Muscle layer of duodenum (tissue), 2 donors: ENCODE results near the gene GMEB1.
"Not testable (repeated sequence)": the region's sequence is repeated elsewhere in the genome, so short reads cannot be mapped to it uniquely, and the experiment has no call there.

Source experiments
- H3K27ac ChIP-seq: one replicate; pipeline ENCODE4 v1.7.0; 2013; ENCODE audit warnings: mild to moderate bottlenecking, low read length
- H3K27me3 ChIP-seq: one replicate; pipeline ENCODE4 v1.7.0; 2013; ENCODE audit warnings: low read depth, mild to moderate bottlenecking, control low read depth, low read length
- H3K36me3 ChIP-seq, 2 donors: one replicate each; pipeline ENCODE4 v1.7.0; 2013; ENCODE audit warnings: low read length in 2 of 2, control low read depth in 1 of 2, mild to moderate bottlenecking in 1 of 2; ENCODE audit not compliant: insufficient read depth in 2 of 2, control insufficient read depth in 1 of 2
- H3K4me1 ChIP-seq, 2 donors: one replicate each; pipeline ENCODE4 v1.7.0; 2013; ENCODE audit warnings: low read length in 2 of 2, mild to moderate bottlenecking in 2 of 2, control low read depth in 1 of 2, moderate library complexity in 1 of 2; ENCODE audit not compliant: insufficient read depth in 2 of 2, control insufficient read depth in 1 of 2
- H3K4me3 ChIP-seq, 2 donors: one replicate each; pipeline ENCODE4 v1.7.0; 2013; ENCODE audit warnings: low read length in 2 of 2, low read depth in 1 of 2, mild to moderate bottlenecking in 1 of 2
- H3K9me3 ChIP-seq, 2 donors: one replicate each; pipeline ENCODE4 v1.7.0; 2013; ENCODE audit warnings: low read length in 2 of 2, control low read depth in 1 of 2, mild to moderate bottlenecking in 1 of 2; ENCODE audit not compliant: control insufficient read depth in 1 of 2
- donor health status: healthy.

GMEB1 gene

DNA sequence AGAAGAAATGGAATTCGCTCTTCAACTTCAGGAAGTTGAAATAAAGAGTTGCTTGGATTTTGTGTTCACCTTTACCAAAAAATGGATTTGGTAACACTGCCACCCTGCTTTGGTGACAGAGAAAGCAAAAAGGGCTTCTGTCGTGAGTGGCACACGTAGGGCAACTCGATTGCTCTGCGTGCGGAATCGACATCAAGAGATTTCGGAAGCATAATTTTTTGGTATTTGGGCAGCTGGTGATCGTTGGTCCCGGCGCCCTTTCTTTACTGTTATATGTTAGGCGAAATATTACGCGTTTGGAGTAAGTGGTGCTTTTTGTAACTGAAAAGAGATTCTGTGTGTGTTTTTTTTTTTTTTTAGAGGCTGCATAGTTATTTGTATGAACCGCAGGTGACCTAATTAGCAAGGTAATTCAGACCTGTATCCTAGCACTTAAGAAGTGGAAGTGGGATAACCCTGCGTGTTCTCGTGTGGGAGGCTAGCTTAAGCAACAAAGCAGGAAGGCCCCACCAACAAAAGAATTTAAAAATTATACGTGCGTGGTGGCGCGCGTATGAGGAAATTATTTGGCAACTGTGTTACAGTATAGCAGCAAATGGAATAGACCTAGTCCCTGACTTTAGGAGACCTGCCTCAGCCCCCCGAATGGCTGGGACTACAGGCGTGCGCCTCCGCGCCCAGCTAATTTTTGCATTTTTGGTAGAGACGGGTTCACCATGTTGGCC, 19.9 kb upstream of the GMEB1 start, which contains the start of gene RNU11:
RNU11 (plus strand) TSS at position 127 of the 725 bp plus-strand sequence.
- H3K4me1 ChIP-seq = peaks cover 10 to 20% of the 10 kb centered on the region in 2 donors
- H3K9me3 ChIP-seq = no peaks in the 10 kb centered on the region
- peaks cover 0 to 3% of the 10 kb centered on the region in 2 donors for H3K36me3 ChIP-seq
- H3K27me3 ChIP-seq = no peaks in the 10 kb centered on the region
- H3K4me3 ChIP-seq = peak within 1 kb of the TSS; percentile 51 to 56
- H3K27ac ChIP-seq = peak within 1 kb of the TSS; percentile 97

DNA sequence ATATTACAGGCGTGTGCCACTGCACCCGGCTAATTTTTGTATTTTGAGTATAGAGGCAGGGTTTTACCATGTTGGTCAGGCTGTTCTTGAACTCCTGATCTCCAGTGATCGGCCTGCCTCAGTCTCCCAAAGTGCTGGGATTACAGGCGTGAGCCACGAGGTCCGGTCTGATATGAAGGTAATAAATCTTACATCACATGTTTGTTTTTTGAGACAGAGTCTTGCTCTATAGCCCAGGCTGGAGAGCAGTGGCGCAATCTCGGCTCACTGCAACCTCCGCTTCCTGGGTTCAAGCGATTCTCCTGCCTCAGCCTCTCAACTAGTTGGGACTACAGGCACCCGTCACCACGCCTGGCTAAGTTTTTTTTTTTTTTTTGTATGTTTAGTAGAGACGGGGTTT, 15.5 kb upstream of the GMEB1 start:
- H3K4me3 ChIP-seq, H3K27ac ChIP-seq: not testable (repeated sequence)

DNA sequence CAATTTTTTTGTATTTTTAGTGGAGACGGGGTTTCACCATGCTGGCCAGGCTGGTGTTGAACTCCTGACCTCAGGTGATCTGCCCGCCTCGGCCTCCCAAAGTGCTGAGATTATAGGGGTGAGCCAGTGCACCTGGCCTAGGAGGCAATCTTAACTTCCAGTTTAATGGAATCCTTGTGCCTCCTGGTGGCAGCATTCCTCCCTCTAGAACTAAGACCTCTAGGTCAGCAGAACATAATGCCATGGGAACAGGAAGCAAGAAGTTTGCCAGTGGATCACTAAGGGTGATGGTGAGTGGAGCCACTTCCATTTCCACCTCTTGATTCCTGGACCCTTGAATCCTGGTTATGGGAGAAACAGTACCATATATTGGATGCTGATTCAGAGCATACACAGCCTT, 14.7 kb upstream of the GMEB1 start:
- not testable (repeated sequence) for H3K9me3 ChIP-seq, H3K36me3 ChIP-seq, H3K4me1 ChIP-seq, H3K27me3 ChIP-seq, H3K27ac ChIP-seq, H3K4me3 ChIP-seq

More for the DNA sequence above, 15.5 kb upstream of the GMEB1 start:
- H3K4me1 ChIP-seq, H3K9me3 ChIP-seq, H3K27me3 ChIP-seq, H3K36me3 ChIP-seq: not testable (repeated sequence)

- not testable (repeated sequence) for H3K36me3 ChIP-seq, H3K4me1 ChIP-seq, H3K4me3 ChIP-seq, H3K9me3 ChIP-seq, H3K27me3 ChIP-seq, H3K27ac ChIP-seq
These were observed 12.9 kb upstream of the GMEB1 start for GRCh38 chr1:28655448-28656311.

DNA sequence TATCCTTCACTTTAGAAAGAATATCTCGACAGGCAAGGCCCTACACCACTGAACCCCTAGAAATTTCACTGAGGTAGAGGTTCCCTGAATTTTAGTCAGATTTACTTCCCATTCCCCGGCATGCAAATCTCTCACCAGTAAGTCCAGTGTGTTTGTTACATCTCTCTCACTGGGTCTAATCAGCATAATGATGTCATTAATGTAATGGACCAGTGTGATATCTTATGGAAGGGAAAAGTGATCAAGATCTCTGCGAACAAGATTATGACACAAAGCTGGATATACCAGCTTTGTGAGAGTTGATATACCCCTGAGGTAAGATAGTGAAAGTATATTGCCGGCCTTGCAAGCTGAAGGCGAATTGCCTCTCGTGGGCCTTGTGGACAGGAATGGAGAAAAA, 12.2 kb upstream of the GMEB1 start:
- H3K36me3 ChIP-seq = no peaks in the 10 kb centered on the region
- H3K4me1 ChIP-seq = no peaks in the 10 kb centered on the region
- H3K27ac ChIP-seq = no peak overlapping the region
- H3K9me3 ChIP-seq = no peaks in the 10 kb centered on the region
- no peaks in the 10 kb centered on the region for H3K27me3 ChIP-seq
- H3K4me3 ChIP-seq = no peak overlapping the region

DNA sequence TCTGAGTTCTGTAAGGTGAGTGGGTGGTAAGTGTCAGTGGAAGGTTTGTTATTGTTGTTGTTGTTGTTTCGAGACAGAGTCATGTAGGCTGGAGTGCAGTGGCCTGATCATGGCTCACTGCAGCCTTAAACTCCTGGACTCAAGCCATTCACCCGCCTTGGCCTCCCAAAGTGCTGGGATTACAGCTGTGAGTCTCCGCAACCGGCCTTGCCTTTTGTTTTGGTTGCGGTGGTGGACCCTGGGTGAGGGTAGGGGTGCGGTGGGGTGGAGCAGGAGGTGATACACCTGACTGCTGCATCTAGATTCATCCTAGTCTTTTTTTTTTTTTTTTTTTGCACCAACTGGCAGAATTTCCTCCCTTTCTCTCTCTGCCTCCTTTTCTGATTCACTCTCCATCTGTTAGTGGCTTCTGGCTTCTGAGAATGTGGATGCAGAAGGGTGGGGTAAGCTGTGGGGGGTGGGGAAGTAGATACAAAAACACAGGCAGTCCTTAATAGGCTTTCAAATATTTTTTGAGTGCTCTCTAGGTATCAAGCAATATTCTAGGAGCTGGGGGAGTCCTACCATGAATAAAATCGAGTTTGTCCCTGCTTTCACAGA, 4.6 kb upstream of the GMEB1 start:
- H3K36me3 ChIP-seq = no peaks in the 10 kb centered on the region
- H3K27me3 ChIP-seq = no peaks in the 10 kb centered on the region
- H3K4me1 ChIP-seq = peaks cover 0 to 4% of the 10 kb centered on the region in 2 donors
- H3K4me3 ChIP-seq = no peak overlapping the region
- no peaks in the 10 kb centered on the region for H3K9me3 ChIP-seq
- H3K27ac ChIP-seq = no peak overlapping the region

DNA sequence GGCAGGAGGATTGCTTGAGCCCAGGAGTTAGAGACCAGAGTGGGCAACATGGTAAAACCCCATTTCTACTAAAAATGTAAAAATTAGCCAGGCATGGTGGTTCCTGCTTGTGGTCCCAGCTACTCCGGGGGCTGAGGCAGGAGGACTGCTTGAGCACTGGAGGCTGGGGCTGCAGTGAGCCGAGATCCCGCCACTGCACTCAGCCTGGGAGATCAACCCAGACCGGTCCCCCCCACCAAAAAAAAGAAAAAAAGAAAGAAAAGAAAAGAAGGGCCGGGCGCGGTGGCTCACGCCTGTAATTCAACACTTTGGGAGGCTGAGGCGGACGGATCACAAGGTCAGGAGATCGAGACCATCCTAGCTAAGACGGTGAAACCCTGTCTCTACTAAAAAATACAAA, 1.8 kb upstream of the GMEB1 start:
- Histone ChIP-seq H3K4me3 (no peak overlapping the region), H3K27me3 (no peaks in the 10 kb centered on the region), H3K9me3 (no peaks in the 10 kb centered on the region), H3K27ac (no peak overlapping the region), H3K36me3 (no peaks in the 10 kb centered on the region), H3K4me1 (peaks cover 3 to 7% of the 10 kb centered on the region in 2 donors)

DNA sequence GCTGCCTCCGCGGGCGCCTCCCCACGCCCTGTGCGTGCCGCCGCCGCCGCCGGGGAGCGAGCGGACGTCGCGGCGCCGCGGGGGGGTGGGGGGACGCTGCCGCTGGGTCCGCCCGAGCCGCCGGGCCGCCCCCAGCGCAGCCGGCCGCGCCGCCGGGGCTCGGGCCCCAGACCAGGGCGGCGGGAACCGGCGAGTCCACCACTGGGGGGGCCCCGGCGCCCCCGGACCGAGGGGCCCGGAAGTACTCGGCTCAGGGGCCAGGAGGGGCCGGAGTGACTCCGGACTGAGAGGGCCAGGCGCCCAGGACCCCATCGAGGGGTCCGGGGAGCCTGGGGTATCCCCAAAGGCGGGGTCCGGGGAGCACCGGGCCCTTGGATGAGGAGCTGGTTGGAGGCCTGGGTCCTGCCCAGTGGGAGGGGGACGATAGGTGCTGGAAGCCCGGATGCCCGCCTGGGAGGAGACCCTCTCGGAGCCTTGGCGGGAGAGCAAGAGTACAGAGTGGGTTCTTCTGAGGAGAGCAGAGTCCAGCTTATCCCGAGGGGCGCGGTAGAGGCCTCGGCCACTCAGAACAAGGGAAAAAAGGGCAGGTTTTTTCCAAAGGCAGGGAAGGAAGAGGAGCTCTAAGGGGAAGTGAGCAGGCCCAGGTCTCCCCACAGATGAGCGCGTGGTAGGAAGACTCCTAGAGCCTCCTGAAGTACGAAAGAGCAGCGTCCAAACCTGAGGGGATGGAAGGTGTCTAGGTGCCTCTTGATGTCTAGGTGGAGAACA, 556 bp downstream of the GMEB1 start:
- H3K4me3 ChIP-seq = peak overlapping the region; percentile 87 to 90
- H3K27ac ChIP-seq = peak overlapping the region; percentile 94
- peaks cover 3 to 7% of the 10 kb centered on the region in 2 donors for H3K4me1 ChIP-seq
- no peaks in the 10 kb centered on the region for H3K9me3 ChIP-seq
- H3K27me3 ChIP-seq = no peaks in the 10 kb centered on the region
- no peaks in the 10 kb centered on the region for H3K36me3 ChIP-seq

- H3K27me3 ChIP-seq = no peaks in the 10 kb centered on the region
- no peaks in the 10 kb centered on the region for H3K36me3 ChIP-seq
- H3K4me3 ChIP-seq = no peak overlapping the region
- peaks cover 3 to 7% of the 10 kb centered on the region in 2 donors for H3K4me1 ChIP-seq
- H3K9me3 ChIP-seq = no peaks in the 10 kb centered on the region
- no peak overlapping the region for H3K27ac ChIP-seq
These were observed 2.7 kb downstream of the GMEB1 start for GRCh38 chr1:28671254-28671780.

GRCh38 chr1:28672971-28673370, 4.4 kb downstream of the GMEB1 start:
- not testable (repeated sequence) for H3K9me3 ChIP-seq, H3K36me3 ChIP-seq, H3K27me3 ChIP-seq, H3K4me1 ChIP-seq, H3K4me3 ChIP-seq, H3K27ac ChIP-seq

- Histone ChIP-seq H3K27me3 (no peaks in the 10 kb centered on the region), H3K36me3 (no peaks in the 10 kb centered on the region), H3K4me1 (no peaks in the 10 kb centered on the region), H3K4me3 (no peak overlapping the region), H3K9me3 (no peaks in the 10 kb centered on the region), H3K27ac (no peak overlapping the region)
These were observed 7.3 kb downstream of the GMEB1 start for GRCh38 chr1:28675924-28676257.
